Measurements from ENCODE around the gene C1QTNF1. TPM values are rescaled to one million over a fixed set of nuclear protein-coding genes. Genes with fewer than 3 reads are reported as not detected.
"Not testable (repeated sequence)": the region's sequence is repeated elsewhere in the genome, so short reads cannot be mapped to it uniquely, and the experiment has no call there.

C1QTNF1 gene
- total and polyA plus RNA-seq, 7 donors, result 10.5 to 22.8 (median 16.9) TPM

GRCh38 chr17:79072544-79072943, 48.6 kb downstream of the C1QTNF1 start:
- ATAC-seq, result no peak
- WGBS, 3 donors, result 86 to 89% (median 89%) methylated on average over 10 of the region's 10 CpGs
- Histone ChIP-seq H3K36me3 (ENCODE audit: insufficient read depth in 1 of 2, low read depth in 1 of 2) (peaks cover 0 to 4% of the 10 kb centered on the region in 2 donors), H3K9me3 (no peaks in the 10 kb centered on the region), H3K27ac (no peak overlapping the region), H3K4me1 (peaks cover 16% of the 10 kb centered on the region), H3K27me3 (ENCODE audit: insufficient read depth in 3 of 3, low read length in 2 of 3) (no peaks in the 10 kb centered on the region), H3K4me3 (no peak overlapping the region)
- intact Hi-C loops (cut with DNase I), result no loop called here
- peak in 1 of 2 donors; percentile 45 for DNase-seq
- TF ChIP-seq, protein P1, sequence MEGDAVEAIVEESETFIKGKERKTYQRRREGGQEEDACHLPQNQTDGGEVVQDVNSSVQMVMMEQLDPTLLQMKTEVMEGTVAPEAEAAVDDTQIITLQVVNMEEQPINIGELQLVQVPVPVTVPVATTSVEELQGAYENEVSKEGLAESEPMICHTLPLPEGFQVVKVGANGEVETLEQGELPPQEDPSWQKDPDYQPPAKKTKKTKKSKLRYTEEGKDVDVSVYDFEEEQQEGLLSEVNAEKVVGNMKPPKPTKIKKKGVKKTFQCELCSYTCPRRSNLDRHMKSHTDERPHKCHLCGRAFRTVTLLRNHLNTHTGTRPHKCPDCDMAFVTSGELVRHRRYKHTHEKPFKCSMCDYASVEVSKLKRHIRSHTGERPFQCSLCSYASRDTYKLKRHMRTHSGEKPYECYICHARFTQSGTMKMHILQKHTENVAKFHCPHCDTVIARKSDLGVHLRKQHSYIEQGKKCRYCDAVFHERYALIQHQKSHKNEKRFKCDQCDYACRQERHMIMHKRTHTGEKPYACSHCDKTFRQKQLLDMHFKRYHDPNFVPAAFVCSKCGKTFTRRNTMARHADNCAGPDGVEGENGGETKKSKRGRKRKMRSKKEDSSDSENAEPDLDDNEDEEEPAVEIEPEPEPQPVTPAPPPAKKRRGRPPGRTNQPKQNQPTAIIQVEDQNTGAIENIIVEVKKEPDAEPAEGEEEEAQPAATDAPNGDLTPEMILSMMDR (IDR thresholded peaks at IDR 0.05), result no peak

- ATAC-seq, result no peak
- WGBS, 3 donors, result 86 to 90% (median 88%) methylated on average over 8 of the region's 8 CpGs
- intact Hi-C loops (cut with DNase I), result no loop called here
- H3K4me3 ChIP-seq, result no peak overlapping the region
- H3K27ac ChIP-seq, result no peak overlapping the region
- DNase-seq, result peak in 1 of 2 donors; percentile 35
- H3K4me1 ChIP-seq, result peaks cover 19% of the 10 kb centered on the region
- TF ChIP-seq, protein P1 (IDR thresholded peaks at IDR 0.05), result no peak
- H3K27me3 ChIP-seq (ENCODE audit: insufficient read depth in 3 of 3, low read length in 2 of 3), result no peaks in the 10 kb centered on the region
- no peaks in the 10 kb centered on the region for H3K9me3 ChIP-seq
- peaks cover 0 to 8% of the 10 kb centered on the region in 2 donors for H3K36me3 ChIP-seq (ENCODE audit: insufficient read depth in 1 of 2, low read depth in 1 of 2)
Observed at GRCh38 chr17:79073016-79073705, 49.2 kb downstream of the C1QTNF1 start.

DNA sequence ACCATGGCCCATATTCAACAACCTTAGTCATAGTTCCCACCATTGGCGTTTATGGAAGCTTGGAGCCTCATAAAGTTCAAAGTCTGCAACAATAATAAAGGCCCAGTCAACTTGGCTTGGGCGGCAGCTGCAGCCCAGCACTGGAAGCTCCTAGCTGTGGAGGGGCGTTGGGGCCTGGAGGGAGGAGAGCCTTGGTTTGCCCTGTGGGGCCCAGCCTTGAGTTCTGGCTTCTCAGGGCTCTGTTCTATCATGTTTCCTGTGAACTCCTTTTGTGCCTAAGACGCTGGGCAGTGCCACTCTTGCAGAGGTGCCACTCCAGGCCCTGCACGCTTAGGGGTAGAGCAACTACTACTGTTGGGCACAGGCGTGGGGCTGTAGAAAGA, 49.7 kb downstream of the C1QTNF1 start:
- Histone ChIP-seq H3K9me3 (no peaks in the 10 kb centered on the region), H3K4me1 (peaks cover 25% of the 10 kb centered on the region), H3K27me3 (ENCODE audit: insufficient read depth in 3 of 3, low read length in 2 of 3) (no peaks in the 10 kb centered on the region), H3K36me3 (ENCODE audit: insufficient read depth in 1 of 2, low read depth in 1 of 2) (peaks cover under 1 to 13% of the 10 kb centered on the region in 2 donors), H3K27ac (no peak overlapping the region), H3K4me3 (no peak overlapping the region)
- intact Hi-C loops (cut with DNase I), result no loop called here
- TF ChIP-seq, protein P1 (IDR thresholded peaks at IDR 0.05), result no peak
- DNase-seq (peak in 1 of 2 donors; percentile 28), ATAC-seq (no peak)
- WGBS, 3 donors, result 81 to 85% (median 84%) methylated on average over 6 of the region's 6 CpGs

- H3K36me3 ChIP-seq (ENCODE audit: insufficient read depth in 1 of 2, low read depth in 1 of 2), result peaks cover 3 to 18% of the 10 kb centered on the region in 2 donors
- H3K27me3 ChIP-seq (ENCODE audit: insufficient read depth in 3 of 3, low read length in 2 of 3); intact Hi-C loops (cut with DNase I); H3K9me3 ChIP-seq; ATAC-seq: not testable (repeated sequence)
- peak overlapping the region; percentile 77 for H3K4me3 ChIP-seq
- 65 to 72% (median 68%) methylated on average over 20 to 22 of the region's 22 CpGs for WGBS, 3 donors
- peaks cover 26% of the 10 kb centered on the region for H3K4me1 ChIP-seq
- DNase-seq, result peak in 1 of 2 donors; percentile 47
- peak overlapping the region; percentile 95 for H3K27ac ChIP-seq
Observed at GRCh38 chr17:79074121-79074648, 50.2 kb downstream of the C1QTNF1 start.

- peak; percentile 98 for DNase-seq
- Histone ChIP-seq H3K4me3 (peak within 1 kb of the TSS; percentile 77), H3K4me1 (peaks cover 31% of the 10 kb centered on the region), H3K27ac (peak within 1 kb of the TSS; percentile 95), H3K27me3 (ENCODE audit: insufficient read depth in 3 of 3, low read length in 2 of 3) (no peaks in the 10 kb centered on the region), H3K36me3 (ENCODE audit: insufficient read depth in 1 of 2, low read depth in 1 of 2) (peaks cover 3 to 25% of the 10 kb centered on the region in 2 donors), H3K9me3 (no peaks in the 10 kb centered on the region)
- WGBS, 3 donors, result 0 to 1% (median 1%) methylated on average over 49 to 106 of the region's 106 CpGs
- TF ChIP-seq, protein P1 (IDR thresholded peaks at IDR 0.05), result no peak
- peak; percentile 94 to 97 (median 96) for ATAC-seq
- intact Hi-C loops (cut with DNase I), result no loop called here
Observed at GRCh38 chr17:79074649-79075445, 50.9 kb downstream of the C1QTNF1 start, which contains the start of gene ENGASE. ENGASE (plus strand) TSS chr17:79074824; CDS start chr17:79074945, 121 bp downstream.

Measured in psoas muscle (tissue), 8 donors.